GM19438 (cell line): ENCODE results near the gene SRXN1.

Experiments
- ATAC-seq: cut with Tn5 transposase; IDR thresholded peaks from one replicate; pipeline ENCODE4 v1.9.1; 2021; ENCODE audit warnings: low read depth; ENCODE audit not compliant: unreplicated experiment

The SRXN1 gene

DNA sequence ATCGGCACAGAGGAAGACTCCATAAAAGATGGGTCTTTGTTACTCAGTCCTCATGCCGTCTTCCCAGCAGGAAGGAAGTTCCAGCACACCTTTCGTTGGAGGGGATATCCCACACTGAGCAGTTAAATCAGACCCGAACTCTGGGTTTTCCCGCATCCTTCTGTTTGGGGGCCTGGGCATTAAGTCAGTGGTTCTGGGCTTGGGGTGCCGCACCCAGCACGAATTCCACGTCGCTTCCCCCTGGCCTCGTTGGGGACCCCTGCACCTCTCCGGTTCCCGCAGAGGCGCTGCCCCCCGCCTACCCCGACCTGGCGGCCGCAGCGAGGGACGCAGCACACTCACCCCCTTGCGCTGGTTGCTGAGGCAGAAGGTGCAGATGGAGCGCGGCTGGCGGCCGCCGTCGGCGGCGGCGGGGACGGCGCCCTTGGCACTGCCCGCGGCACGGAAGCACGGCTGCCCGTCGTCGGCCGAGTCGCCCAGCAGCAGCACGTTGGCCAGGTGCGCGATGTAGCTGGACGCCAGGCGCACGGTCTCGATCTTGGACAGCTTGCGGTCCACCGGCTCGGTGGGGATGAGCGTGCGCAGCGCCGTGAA, 43.5 kb downstream of the SRXN1 start:
- no peak for ATAC-seq

GRCh38 chr20:608970-609369, 44.0 kb downstream of the SRXN1 start:
- ATAC-seq: no peak

GRCh38 chr20:607476-607875, 45.5 kb downstream of the SRXN1 start:
- ATAC-seq: no peak

- ATAC-seq: no peak
Measured at GRCh38 chr20:605237-605636, 47.8 kb downstream of the SRXN1 start.

DNA sequence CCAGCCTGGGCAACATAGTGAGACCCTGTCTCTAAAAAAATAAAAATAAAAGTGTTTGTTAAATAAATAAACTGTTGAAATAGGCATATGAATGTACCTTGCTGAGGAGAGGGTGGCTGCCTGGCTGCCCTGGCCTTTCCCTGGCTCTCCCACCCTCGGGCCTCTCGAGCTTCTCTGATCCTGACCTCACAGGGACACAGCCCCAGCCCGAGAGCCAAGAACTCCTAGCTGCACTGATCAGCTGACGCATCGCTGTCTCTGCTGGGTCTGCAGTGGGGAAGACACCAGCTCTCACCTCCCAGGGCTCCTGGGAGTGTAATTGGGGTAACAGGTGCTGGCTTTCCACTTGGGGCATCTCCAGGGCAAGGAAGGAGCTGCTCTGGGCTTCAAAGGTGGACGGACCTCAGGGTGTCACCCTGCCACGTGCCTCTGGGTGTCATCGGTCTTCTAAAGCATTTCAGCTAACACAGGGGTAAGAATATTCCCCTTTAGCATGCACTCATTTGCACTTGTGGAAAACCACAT, 49.8 kb downstream of the SRXN1 start:
- ATAC-seq: no peak

DNA sequence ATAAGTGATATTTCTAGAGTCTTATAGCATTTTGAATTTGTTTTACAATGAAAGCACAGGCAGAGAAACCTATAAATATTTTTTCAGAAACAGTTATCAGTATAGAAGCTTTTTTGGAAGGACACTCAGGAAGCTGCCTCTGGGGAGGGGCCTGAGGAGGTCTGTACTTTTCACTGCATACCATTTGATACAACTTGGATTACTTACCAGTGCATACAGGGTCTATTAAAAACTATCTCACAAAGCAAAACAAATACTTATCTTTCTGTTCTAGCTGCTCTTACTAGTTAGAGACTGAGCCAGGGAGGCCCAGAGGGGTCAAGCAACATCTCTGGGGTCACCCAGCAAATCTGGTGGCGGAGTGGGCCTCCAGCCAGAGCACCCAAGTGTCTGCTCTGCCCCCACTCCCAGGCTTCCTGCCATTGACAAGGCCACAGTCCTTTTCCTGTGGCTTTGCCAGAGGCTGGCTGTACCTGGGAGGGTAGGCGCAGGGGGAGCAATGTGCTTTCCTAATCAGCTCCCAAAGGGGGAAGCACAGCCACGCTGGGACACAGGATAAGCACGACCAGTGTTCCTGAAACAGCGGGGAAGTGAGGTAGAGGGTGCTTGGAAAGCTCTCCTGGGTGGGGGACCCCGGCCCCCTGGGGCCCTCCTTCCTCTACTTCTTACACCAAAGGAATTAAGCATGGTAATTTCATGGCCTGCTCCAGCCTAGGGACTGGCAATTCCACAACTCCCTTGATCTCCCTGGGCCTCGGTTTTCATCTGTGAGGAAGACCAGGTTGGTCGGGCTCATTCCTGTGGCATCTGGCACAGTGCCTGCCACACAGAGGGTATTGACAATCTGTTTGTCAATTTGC, 50.7 kb downstream of the SRXN1 start:
- no peak for ATAC-seq

- ATAC-seq: no peak
Measured at GRCh38 chr20:600736-601135, 52.3 kb downstream of the SRXN1 start.

DNA sequence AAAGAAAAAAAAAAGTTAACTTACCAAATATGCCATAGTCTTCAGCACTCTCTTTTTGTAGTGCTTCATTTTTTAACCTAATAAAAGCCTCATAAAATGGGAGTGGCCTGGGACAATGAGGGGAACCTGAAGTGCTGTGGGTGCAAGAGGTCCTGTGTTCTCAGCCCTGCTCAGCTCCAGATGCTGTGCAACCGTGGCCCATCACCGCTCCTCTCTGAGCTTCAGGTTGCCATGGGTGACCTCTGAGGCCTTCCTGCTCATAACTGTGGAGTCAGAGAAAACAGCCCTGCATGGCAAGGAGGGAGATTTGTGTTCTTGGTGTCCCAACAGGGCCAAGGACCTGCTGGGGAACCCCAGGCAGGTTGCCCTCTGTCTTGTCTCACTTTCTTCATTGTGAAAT, 52.9 kb downstream of the SRXN1 start:
- no peak for ATAC-seq

DNA sequence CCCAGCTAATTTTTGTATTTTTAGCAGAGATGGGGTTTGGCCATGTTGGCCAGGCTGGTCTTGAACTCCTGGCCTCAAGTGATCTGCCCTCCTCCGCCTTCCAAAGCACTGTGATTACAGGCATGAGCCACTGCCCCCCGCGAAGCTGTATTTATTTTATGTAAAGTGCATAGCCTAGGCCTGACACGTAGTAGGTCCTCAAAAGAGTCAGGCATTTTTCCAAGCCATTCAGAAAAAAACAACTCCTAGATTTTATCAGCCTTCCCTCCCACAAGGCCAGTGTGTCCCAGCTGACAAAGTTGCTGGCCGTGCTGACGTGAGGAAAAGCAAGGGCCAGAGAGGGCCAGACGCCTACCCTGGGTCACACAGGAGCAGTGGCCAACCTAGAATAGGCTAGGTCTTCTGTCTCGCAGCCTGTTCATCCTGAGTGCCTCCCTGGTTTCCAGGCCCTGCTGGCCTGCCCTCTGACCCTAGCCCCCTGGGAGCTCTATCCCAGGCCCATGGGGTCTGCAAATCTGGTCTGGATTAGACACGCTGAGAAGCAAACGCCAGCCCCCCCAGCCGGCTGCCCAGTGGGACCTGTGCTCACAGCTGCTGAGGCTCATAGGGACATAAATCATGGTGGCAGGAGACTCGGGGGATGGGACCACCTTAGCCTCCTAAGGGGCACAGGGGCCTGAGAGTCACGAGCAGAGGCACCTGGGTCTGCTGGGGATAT, 54.7 kb downstream of the SRXN1 start:
- ATAC-seq: no peak

GRCh38 chr20:597560-597959, 55.4 kb downstream of the SRXN1 start:
- no peak for ATAC-seq
